ENCODE results near the gene XG. TPM values are rescaled to one million over a fixed set of nuclear protein-coding genes. Genes with fewer than 3 reads are reported as not detected.
A peak's percentile ranks its signal among the peaks of the same experiment; 100 is the strongest.
"Not testable (repeated sequence)": the region's sequence is repeated elsewhere in the genome, so short reads cannot be mapped to it uniquely, and the experiment has no call there.

Gene XG
- not detected for polyA plus RNA-seq (2012; ENCODE audit: low read depth, missing spikeins)

GRCh38 chrX:2751874-2752300 is at the start of gene XG:
Gene XG (plus strand): TSS chrX:2752040. CDS start chrX:2752275, 235 bp downstream.
- not testable (repeated sequence) for DNase-seq (ENCODE audit: insufficient read length, low spot score); FAIRE-seq

- DNase-seq (ENCODE audit: insufficient read length, low spot score) (no peak), FAIRE-seq (no peak)
- TF ChIP-seq TAF1 (IDR thresholded peaks at IDR 0.05; ENCODE audit: low read depth, low read length): no peak
- TF ChIP-seq POLR2AphosphoS5 (IDR thresholded peaks at IDR 0.05; ENCODE audit: low read depth, low read length): no peak
- TF ChIP-seq POU2F2 (IDR thresholded peaks at IDR 0.05; ENCODE audit: low read depth, low read length): no peak
- no peak for TF ChIP-seq SPI1 (IDR thresholded peaks at IDR 0.05; ENCODE audit: low read depth, low read length)
- no peak for TF ChIP-seq PAX5 (IDR thresholded peaks at IDR 0.05; ENCODE audit: insufficient read depth, low read length, severe bottlenecking)
- no peak for TF ChIP-seq POLR2A (IDR thresholded peaks at IDR 0.05; ENCODE audit: low read depth, low read length)
Measured at GRCh38 chrX:2703991-2704369, 47.9 kb upstream of the XG start.

GRCh38 chrX:2705046-2705832 is 46.6 kb upstream of the XG start:
- DNase-seq (ENCODE audit: insufficient read length, low spot score) (no peak), FAIRE-seq (no peak)
- TF ChIP-seq POLR2A (IDR thresholded peaks at IDR 0.05; ENCODE audit: low read depth, low read length) (no peak), POLR2AphosphoS5 (IDR thresholded peaks at IDR 0.05; ENCODE audit: low read depth, low read length) (no peak), PAX5 (IDR thresholded peaks at IDR 0.05; ENCODE audit: insufficient read depth, low read length, severe bottlenecking) (no peak), SPI1 (IDR thresholded peaks at IDR 0.05; ENCODE audit: low read depth, low read length) (no peak), POU2F2 (IDR thresholded peaks at IDR 0.05; ENCODE audit: low read depth, low read length) (no peak), TAF1 (IDR thresholded peaks at IDR 0.05; ENCODE audit: low read depth, low read length) (no peak)

- TF ChIP-seq POLR2A (IDR thresholded peaks at IDR 0.05; ENCODE audit: low read depth, low read length) (no peak), PAX5 (IDR thresholded peaks at IDR 0.05; ENCODE audit: insufficient read depth, low read length, severe bottlenecking) (peak; percentile 96), POU2F2 (IDR thresholded peaks at IDR 0.05; ENCODE audit: low read depth, low read length) (peak; percentile 65; the same call in 1 of the 2 replicates), POLR2AphosphoS5 (IDR thresholded peaks at IDR 0.05; ENCODE audit: low read depth, low read length) (no peak), SPI1 (IDR thresholded peaks at IDR 0.05; ENCODE audit: low read depth, low read length) (peak; percentile 62), TAF1 (IDR thresholded peaks at IDR 0.05; ENCODE audit: low read depth, low read length) (peak; percentile 68; the same call in 1 of the 2 replicates)
- FAIRE-seq (peak; percentile 94), DNase-seq (ENCODE audit: insufficient read length, low spot score) (peak; percentile 59)
Measured at GRCh38 chrX:2707334-2707760, 44.5 kb upstream of the XG start.

GRCh38 chrX:2708021-2708420 is 43.8 kb upstream of the XG start:
- no peak for TF ChIP-seq POU2F2 (IDR thresholded peaks at IDR 0.05; ENCODE audit: low read depth, low read length)
- no peak for TF ChIP-seq PAX5 (IDR thresholded peaks at IDR 0.05; ENCODE audit: insufficient read depth, low read length, severe bottlenecking)
- no peak for TF ChIP-seq POLR2A (IDR thresholded peaks at IDR 0.05; ENCODE audit: low read depth, low read length)
- no peak for TF ChIP-seq TAF1 (IDR thresholded peaks at IDR 0.05; ENCODE audit: low read depth, low read length)
- TF ChIP-seq POLR2AphosphoS5 (IDR thresholded peaks at IDR 0.05; ENCODE audit: low read depth, low read length): no peak
- TF ChIP-seq SPI1 (IDR thresholded peaks at IDR 0.05; ENCODE audit: low read depth, low read length): no peak
- FAIRE-seq (no peak), DNase-seq (ENCODE audit: insufficient read length, low spot score) (no peak)

- no peak for DNase-seq (ENCODE audit: insufficient read length, low spot score)
- TF ChIP-seq POU2F2 (IDR thresholded peaks at IDR 0.05; ENCODE audit: low read depth, low read length): no peak
- TF ChIP-seq TAF1 (IDR thresholded peaks at IDR 0.05; ENCODE audit: low read depth, low read length): no peak
- TF ChIP-seq PAX5 (IDR thresholded peaks at IDR 0.05; ENCODE audit: insufficient read depth, low read length, severe bottlenecking): no peak
- 0 out of 2 replicates have a peak, but pooled peaks have one; percentile 19 for TF ChIP-seq SPI1 (IDR thresholded peaks at IDR 0.05; ENCODE audit: low read depth, low read length)
- no peak for TF ChIP-seq POLR2A (IDR thresholded peaks at IDR 0.05; ENCODE audit: low read depth, low read length)
- TF ChIP-seq POLR2AphosphoS5 (IDR thresholded peaks at IDR 0.05; ENCODE audit: low read depth, low read length): no peak
- no peak for FAIRE-seq
Measured at GRCh38 chrX:2708592-2709188, 43.1 kb upstream of the XG start.

GRCh38 chrX:2709556-2709955 is 42.3 kb upstream of the XG start:
- FAIRE-seq: no peak
- TF ChIP-seq PAX5 (IDR thresholded peaks at IDR 0.05; ENCODE audit: insufficient read depth, low read length, severe bottlenecking) (no peak), POLR2AphosphoS5 (IDR thresholded peaks at IDR 0.05; ENCODE audit: low read depth, low read length) (no peak), POU2F2 (IDR thresholded peaks at IDR 0.05; ENCODE audit: low read depth, low read length) (no peak; the same call in 1 of the 2 replicates), TAF1 (IDR thresholded peaks at IDR 0.05; ENCODE audit: low read depth, low read length) (no peak), POLR2A (IDR thresholded peaks at IDR 0.05; ENCODE audit: low read depth, low read length) (no peak), SPI1 (IDR thresholded peaks at IDR 0.05; ENCODE audit: low read depth, low read length) (no peak)

GRCh38 chrX:2710041-2710840 is 41.6 kb upstream of the XG start:
- TF ChIP-seq POLR2A (IDR thresholded peaks at IDR 0.05; ENCODE audit: low read depth, low read length): no peak
- TF ChIP-seq POLR2AphosphoS5 (IDR thresholded peaks at IDR 0.05; ENCODE audit: low read depth, low read length): no peak
- no peak for TF ChIP-seq PAX5 (IDR thresholded peaks at IDR 0.05; ENCODE audit: insufficient read depth, low read length, severe bottlenecking)
- no peak for TF ChIP-seq POU2F2 (IDR thresholded peaks at IDR 0.05; ENCODE audit: low read depth, low read length)
- TF ChIP-seq TAF1 (IDR thresholded peaks at IDR 0.05; ENCODE audit: low read depth, low read length): no peak
- TF ChIP-seq SPI1 (IDR thresholded peaks at IDR 0.05; ENCODE audit: low read depth, low read length): no peak
- DNase-seq (ENCODE audit: insufficient read length, low spot score): no peak
- no peak for FAIRE-seq

More at GRCh38 chrX:2709556-2709955, 42.3 kb upstream of the XG start:
- DNase-seq (ENCODE audit: insufficient read length, low spot score): no peak

- FAIRE-seq (no peak), DNase-seq (ENCODE audit: insufficient read length, low spot score) (no peak)
- TF ChIP-seq POU2F2 (IDR thresholded peaks at IDR 0.05; ENCODE audit: low read depth, low read length) (no peak), SPI1 (IDR thresholded peaks at IDR 0.05; ENCODE audit: low read depth, low read length) (no peak), POLR2AphosphoS5 (IDR thresholded peaks at IDR 0.05; ENCODE audit: low read depth, low read length) (no peak), PAX5 (IDR thresholded peaks at IDR 0.05; ENCODE audit: insufficient read depth, low read length, severe bottlenecking) (no peak), TAF1 (IDR thresholded peaks at IDR 0.05; ENCODE audit: low read depth, low read length) (no peak), POLR2A (IDR thresholded peaks at IDR 0.05; ENCODE audit: low read depth, low read length) (no peak)
Measured at GRCh38 chrX:2711441-2711840, 40.4 kb upstream of the XG start.
